ENCODE data around the gene EGFR.

DNA sequence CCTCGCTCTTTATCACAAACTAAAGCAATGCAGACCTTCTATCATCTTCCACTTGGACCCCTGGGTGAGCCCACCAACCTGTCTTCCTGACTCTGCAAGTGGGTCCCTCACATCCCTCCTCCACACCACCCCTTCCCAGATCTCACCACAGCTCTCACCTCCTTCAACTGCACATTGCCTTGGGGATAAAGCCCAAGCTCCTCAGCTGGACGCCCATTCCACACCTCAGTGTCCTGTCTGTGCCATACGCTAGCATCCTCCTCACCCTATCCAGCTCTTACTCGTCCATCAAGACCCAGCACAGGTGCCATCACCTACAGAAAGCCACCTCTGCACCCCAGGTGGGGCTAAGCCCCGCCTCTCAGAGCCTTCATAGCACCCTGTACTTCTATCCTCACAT, 205.3 kb downstream of the EGFR start:
- TF ChIP-seq, protein P1, sequence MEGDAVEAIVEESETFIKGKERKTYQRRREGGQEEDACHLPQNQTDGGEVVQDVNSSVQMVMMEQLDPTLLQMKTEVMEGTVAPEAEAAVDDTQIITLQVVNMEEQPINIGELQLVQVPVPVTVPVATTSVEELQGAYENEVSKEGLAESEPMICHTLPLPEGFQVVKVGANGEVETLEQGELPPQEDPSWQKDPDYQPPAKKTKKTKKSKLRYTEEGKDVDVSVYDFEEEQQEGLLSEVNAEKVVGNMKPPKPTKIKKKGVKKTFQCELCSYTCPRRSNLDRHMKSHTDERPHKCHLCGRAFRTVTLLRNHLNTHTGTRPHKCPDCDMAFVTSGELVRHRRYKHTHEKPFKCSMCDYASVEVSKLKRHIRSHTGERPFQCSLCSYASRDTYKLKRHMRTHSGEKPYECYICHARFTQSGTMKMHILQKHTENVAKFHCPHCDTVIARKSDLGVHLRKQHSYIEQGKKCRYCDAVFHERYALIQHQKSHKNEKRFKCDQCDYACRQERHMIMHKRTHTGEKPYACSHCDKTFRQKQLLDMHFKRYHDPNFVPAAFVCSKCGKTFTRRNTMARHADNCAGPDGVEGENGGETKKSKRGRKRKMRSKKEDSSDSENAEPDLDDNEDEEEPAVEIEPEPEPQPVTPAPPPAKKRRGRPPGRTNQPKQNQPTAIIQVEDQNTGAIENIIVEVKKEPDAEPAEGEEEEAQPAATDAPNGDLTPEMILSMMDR (IDR thresholded peaks at IDR 0.05), result no peak
- TF ChIP-seq POLR2A (IDR thresholded peaks at IDR 0.05), result no peak

Measured in lower leg skin (tissue), 3 donors.